GM19023 (cell line): ENCODE measurements around the gene SEPTIN11.
A peak's percentile ranks its signal among the peaks of the same experiment; 100 is the strongest.
"Not testable (repeated sequence)": the region's sequence is repeated elsewhere in the genome, so short reads cannot be mapped to it uniquely, and the experiment has no call there.

Experiments
- ATAC-seq: cut with Tn5 transposase; IDR thresholded peaks from one replicate; pipeline ENCODE4 v1.9.1; 2021; ENCODE audit warnings: mild to moderate bottlenecking, moderate library complexity; ENCODE audit not compliant: unreplicated experiment

Gene SEPTIN11

GRCh38 chr4:76951672-76952010 is 2.1 kb downstream of the SEPTIN11 start:
- no peak for ATAC-seq

DNA sequence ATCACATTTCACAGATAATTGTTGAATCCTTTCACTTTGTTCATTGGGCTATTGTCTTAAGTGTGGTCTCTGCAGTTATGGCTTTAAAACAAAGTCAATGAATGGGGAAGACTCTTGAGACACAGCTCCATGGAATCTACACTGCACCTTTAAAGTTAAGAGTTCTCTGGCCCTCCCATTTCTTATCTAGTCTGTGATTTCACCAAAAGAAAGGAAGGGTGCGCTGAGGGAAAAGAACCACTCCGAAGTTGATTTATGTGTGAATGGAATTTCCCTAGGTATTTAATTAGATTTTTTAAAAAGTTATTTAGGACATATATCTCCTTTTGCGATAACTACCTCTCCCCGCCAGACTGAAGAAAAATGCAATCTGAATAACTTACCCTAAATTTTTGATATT is 2.5 kb downstream of the SEPTIN11 start:
- no peak for ATAC-seq

- ATAC-seq, result no peak
Measured at GRCh38 chr4:76952656-76953582, 3.4 kb downstream of the SEPTIN11 start.

DNA sequence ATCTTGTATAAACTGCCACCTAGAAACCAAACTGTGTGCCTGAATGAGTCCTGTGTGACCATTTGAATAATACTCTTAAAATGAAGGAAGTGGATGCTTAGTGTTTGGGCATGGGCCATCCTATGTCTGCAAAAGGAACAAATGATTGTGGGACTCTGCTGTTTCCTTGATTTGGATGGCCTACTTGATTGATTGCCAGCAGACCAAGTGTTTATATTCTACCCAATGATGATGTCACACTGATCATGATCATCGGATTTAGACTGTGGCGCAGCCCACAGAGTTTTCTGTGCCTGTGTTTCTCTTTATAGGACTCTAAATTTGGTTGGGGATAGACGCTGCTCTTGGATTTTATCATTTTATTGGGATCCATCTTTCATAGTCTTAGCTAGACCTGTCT is 4.4 kb downstream of the SEPTIN11 start:
- ATAC-seq, result no peak

GRCh38 chr4:76954489-76954888 is 4.9 kb downstream of the SEPTIN11 start:
- ATAC-seq, result no peak

DNA sequence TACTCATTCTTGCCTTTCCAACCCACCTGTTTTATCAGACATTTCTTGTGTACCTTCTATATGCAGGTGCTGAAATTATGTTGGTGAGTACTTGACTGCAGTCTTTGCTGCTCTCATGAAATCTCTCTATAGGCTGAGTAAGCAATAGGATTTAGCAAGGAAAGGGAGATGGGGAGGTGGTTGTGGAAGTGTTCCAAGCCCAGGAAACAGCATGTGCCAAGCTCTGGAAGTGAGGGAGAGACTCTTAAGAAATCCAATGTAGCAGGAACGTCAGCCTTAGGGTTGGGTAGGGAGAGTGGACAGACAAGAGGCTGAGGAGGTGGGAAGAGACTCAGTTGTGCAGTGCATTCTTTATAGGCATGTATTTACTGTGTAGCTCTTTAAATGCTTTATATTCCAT is 5.6 kb downstream of the SEPTIN11 start:
- ATAC-seq, result no peak

- no peak for ATAC-seq
Measured at GRCh38 chr4:76957004-76957738, 7.6 kb downstream of the SEPTIN11 start.

- ATAC-seq, result no peak
Measured at GRCh38 chr4:76958891-76959290, 9.3 kb downstream of the SEPTIN11 start.

GRCh38 chr4:76960014-76960413 is 10.5 kb downstream of the SEPTIN11 start:
- peak; percentile 87 for ATAC-seq

DNA sequence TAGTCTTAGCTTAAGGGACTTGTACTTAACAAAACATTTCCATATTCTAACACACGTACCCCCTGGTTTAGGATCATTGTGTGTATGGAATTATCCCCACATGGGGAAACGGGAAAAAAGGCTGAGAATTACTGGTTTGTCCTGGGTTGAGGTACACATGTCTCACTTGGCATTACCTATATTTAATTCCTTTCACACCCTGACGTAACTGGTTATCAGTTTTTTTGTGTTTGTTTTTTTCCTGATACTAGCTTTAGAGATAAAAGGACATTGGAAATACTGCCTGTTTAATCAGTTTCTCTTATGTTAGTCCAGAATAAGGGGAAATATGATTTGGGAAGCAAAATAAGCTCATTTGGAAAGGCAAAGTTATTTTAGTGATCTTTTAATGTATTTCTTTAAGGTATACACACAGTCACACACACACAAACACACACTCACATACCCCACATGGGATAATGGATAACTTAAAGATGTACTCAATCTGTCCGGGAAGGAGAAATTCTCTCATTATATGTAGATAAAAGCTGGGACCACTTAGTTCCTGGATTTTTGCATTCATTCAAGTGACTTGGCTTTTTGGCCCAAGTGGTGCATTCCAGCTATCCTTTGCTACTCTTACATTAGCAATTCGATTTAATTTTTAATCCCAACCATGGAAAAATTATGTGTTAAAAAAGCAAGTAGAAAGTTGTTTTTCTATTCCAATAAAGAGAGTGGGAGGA is 13.0 kb downstream of the SEPTIN11 start:
- no peak for ATAC-seq

GRCh38 chr4:76963131-76963750 is 13.7 kb downstream of the SEPTIN11 start:
- no peak for ATAC-seq

GRCh38 chr4:76963927-76964326 is 14.4 kb downstream of the SEPTIN11 start:
- not testable (repeated sequence) for ATAC-seq

DNA sequence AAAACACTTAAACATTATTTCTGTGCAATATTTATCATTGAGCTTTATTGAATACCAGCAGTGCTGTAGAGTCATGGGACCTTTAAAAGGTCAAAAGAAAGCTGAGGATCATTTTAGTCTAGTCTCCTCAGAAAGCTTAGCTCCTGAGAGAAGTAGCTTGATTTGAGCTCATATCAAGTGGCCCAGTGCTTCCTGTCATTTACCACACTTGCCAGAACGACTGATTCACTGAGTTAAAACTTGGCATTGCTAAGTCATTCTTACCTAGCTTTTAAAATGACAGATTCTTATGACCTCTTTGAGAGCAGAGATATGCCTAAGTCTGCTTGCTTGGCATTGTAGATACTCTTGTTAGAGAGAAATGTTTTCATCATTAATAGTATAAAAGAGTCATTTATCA is 15.2 kb downstream of the SEPTIN11 start:
- ATAC-seq, result no peak

DNA sequence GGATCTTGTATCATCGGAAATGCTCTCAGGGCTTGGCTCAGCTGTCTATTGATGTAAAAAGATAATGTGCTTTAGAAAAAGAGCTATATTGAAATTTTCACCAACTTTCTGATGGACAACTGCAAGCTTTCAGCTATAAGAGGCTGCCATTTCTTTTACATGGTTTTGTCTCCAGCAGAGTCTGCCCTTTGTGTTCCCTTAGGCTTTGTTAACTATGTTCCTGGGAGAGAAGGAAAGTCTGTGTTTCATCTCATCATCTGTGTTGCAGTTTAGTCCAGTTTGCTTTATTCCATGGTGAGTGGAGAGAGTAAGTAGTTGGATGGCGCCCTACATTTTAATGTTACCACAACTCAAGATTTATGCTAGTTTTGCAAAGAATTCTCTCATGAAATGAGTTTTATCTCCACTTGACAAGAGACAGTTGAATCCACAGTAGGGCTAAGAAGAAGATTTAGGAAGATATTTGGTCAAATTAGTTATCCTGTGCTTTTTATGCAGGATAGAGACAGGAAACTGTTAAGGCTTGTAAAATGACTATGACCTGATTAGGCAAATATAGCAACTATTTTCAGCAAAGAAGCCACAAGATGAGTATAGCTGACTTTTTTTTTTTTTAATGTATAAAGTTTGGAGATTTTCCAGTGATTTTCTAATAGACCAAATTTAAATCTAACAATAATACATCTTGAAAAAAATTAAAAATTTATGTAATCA is 16.5 kb downstream of the SEPTIN11 start:
- ATAC-seq, result no peak

DNA sequence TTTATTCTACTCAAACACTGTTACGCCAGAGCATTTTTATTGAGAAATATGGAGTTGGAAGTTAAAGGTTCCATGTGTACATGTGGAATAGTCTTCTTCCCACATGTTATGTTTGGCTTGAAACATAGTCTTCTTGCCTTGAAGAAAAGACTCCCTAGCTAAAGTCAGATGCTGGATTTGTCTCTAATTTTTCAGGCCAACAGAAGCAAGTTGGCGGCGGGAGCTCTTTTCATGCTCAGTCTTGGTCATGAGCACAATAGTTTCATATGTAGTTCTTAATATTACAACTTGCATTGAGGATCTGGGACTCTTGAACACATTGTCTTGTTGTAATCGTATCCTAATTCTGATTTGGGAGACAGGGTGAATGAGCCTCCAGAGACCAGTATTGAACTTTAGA is 19.4 kb downstream of the SEPTIN11 start:
- ATAC-seq, result no peak

DNA sequence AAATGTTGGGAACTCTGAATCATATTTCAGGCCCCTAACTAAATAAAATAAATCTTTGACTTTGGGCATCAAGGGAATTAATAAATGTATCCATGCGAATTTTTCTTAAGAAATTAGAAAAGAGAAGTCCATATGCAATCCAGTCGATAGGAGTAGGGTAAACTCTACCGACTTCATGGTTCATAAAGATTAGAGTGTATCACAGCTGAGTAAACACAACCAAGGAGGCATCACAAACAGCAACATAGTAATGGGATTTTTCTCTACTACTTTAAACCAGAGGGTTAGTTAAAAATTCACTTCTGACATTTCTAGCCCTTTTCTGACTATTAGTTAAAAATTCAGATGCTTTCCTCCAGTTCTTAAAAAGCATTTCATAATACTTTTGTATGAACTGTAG is 19.9 kb downstream of the SEPTIN11 start:
- no peak for ATAC-seq

DNA sequence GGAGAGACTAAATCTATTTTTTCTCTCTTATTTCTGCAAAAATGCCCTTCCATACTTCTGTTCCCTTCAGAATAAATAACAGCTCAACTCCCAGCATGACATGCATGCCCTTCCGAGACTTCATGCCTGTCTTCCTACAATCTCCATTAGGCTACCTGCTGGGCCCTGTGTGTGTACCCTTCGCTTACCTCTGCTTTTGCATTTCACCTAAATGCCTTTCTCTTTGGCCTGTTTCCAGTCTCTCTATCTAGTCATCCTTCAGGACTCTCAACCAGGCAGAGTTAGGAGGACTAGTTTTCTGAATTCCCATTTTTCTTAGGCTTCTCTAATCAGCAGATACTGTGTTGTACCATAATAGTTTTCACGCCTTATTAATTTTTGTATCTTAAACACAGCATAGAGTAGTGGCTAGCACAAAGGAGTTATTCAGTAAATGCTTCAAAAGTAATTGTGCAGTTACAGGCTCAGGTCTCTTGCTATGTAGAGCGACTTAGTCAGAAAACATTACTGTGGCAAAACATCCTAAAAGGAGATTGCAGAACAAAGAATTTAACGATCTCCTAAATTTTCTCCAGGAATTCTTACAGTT is 20.5 kb downstream of the SEPTIN11 start:
- ATAC-seq, result no peak

- no peak for ATAC-seq
Measured at GRCh38 chr4:76972306-76972705, 22.8 kb downstream of the SEPTIN11 start.

- no peak for ATAC-seq
Measured at GRCh38 chr4:76974150-76974549, 24.6 kb downstream of the SEPTIN11 start.

DNA sequence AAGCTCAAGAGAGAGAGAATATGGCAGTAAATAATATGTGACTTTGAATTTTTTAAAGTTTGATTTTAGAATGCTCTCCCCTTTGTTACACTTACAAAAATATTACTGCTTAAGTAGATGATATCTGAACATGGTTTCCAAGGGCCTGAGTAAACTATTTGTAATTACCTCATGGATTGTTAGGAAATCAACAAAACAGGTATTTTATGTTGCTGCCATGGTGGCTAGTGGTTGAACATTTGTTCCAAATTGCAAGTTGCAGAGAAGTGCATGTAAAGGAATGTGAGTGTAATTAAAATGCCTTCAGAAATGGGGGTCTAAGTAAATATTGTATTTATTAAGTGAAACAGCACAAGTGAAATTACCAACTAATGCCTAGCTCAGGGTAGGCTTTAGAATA is 27.6 kb downstream of the SEPTIN11 start:
- ATAC-seq, result no peak
